GM23338 (cell line): ENCODE measurements around the gene ZNF282. TPM values are rescaled to one million over a fixed set of nuclear protein-coding genes. Genes with fewer than 3 reads are reported as not detected.

ENCODE experiments used
- ATAC-seq: fragments of 200-7000 bp; cut with Tn5 transposase; 3 replicates; pipeline ENCODE4 v1.9.1; 2020
- DNase-seq: peaks from one replicate; pipeline ENCODE4 v3.0.0-alpha.2; 2015; ENCODE audit warnings: low spot score
- H2AFZ ChIP-seq: fragments of 200-600 bp; sonication (generic); 2 replicates; pipeline ENCODE4 v1.8.0; 2016; ENCODE audit warnings: antibody characterized with exemption, mild to moderate bottlenecking, moderate library complexity
- H3F3A ChIP-seq: fragments of 200-600 bp; sonication (generic); replicated peaks from 2 replicates; pipeline ENCODE4 v1.8.0; 2017; ENCODE audit warnings: antibody characterized with exemption, mixed run types, low read depth
- H3K27ac ChIP-seq: fragments of 200-600 bp; sonication (generic); 2 replicates; pipeline ENCODE4 v1.6.1; 2016; ENCODE audit warnings: low read depth
- H3K27me3 ChIP-seq: fragments of 200-600 bp; sonication (generic); 2 replicates; pipeline ENCODE4 v1.8.0; 2016; ENCODE audit warnings: mild to moderate bottlenecking, mixed run types, moderate library complexity; ENCODE audit not compliant: insufficient read depth
- H3K36me3 ChIP-seq: fragments of 200-600 bp; sonication (generic); 2 replicates; pipeline ENCODE4 v1.8.0; 2016; ENCODE audit warnings: mild to moderate bottlenecking; ENCODE audit not compliant: insufficient read depth
- H3K4me1 ChIP-seq: fragments of 200-600 bp; sonication (generic); 2 replicates; pipeline ENCODE4 v1.8.0; 2016; ENCODE audit warnings: mild to moderate bottlenecking, moderate library complexity; ENCODE audit not compliant: insufficient read depth
- H3K4me2 ChIP-seq: fragments of 200-600 bp; sonication (generic); 2 replicates; pipeline ENCODE4 v1.7.1; 2017; ENCODE audit warnings: mixed run types
- H3K4me3 ChIP-seq: fragments of 200-600 bp; sonication (generic); 2 replicates; pipeline ENCODE4 v1.6.1; 2016; ENCODE audit warnings: mixed run types
- H3K79me2 ChIP-seq: fragments of 200-600 bp; sonication (generic); replicated peaks from 2 replicates; pipeline ENCODE4 v1.8.0; 2017; ENCODE audit warnings: mild to moderate bottlenecking; ENCODE audit not compliant: insufficient read depth
- H3K9me2 ChIP-seq: fragments of 200-600 bp; sonication (generic); 2 replicates; pipeline ENCODE4 v1.8.0; 2017; ENCODE audit not compliant: insufficient read depth
- H4K20me1 ChIP-seq: fragments of 200-600 bp; sonication (generic); replicated peaks from 2 replicates; pipeline ENCODE4 v1.8.0; 2017; ENCODE audit warnings: mild to moderate bottlenecking; ENCODE audit not compliant: insufficient read depth
- H3K27ac Mint-ChIP-seq: 2 replicates; pipeline ENCODE4 v1.8.0; 2020; ENCODE audit warnings: inconsistent platforms, mild to moderate bottlenecking, moderate library complexity, mixed read lengths
- H3K27me3 Mint-ChIP-seq: 3 replicates; pipeline ENCODE4 v1.8.0; 2022; ENCODE audit warnings: low read depth, mild to moderate bottlenecking, moderate library complexity, mixed read lengths, inconsistent platforms; ENCODE audit not compliant: insufficient read depth, poor library complexity
- H3K36me3 Mint-ChIP-seq: 3 replicates; pipeline ENCODE4 v1.8.0; 2021; ENCODE audit warnings: low read depth, mild to moderate bottlenecking, inconsistent platforms, moderate library complexity, mixed read lengths
- H3K4me1 Mint-ChIP-seq: 3 replicates; pipeline ENCODE4 v1.8.0; 2020; ENCODE audit warnings: mild to moderate bottlenecking, inconsistent platforms, mixed read lengths
- H3K4me3 Mint-ChIP-seq: 3 replicates; pipeline ENCODE4 v1.8.0; 2021; ENCODE audit warnings: moderate library complexity, mild to moderate bottlenecking, inconsistent platforms, mixed read lengths
- H3K9me3 Mint-ChIP-seq: 3 replicates; pipeline ENCODE4 v1.8.0; 2020; ENCODE audit warnings: moderate library complexity, mild to moderate bottlenecking, inconsistent platforms, mixed read lengths
- CREB1 ChIP-seq: fragments of 250-450 bp; sonication (Bioruptor Pico); IDR thresholded peaks from 2 replicates; pipeline ENCODE4 v1.5.0; 2020; ENCODE audit warnings: low read depth, mild to moderate bottlenecking, moderate library complexity
- EZH2 ChIP-seq: fragments of 200-600 bp; sonication (generic); IDR thresholded peaks from one replicate; pipeline ENCODE4 v1.8.0; 2017; ENCODE audit warnings: antibody characterized with exemption, mild to moderate bottlenecking, low read depth; ENCODE audit not compliant: unreplicated experiment
- EZH2phosphoT487 ChIP-seq: fragments of 200-600 bp; sonication (generic); IDR thresholded peaks from one replicate; pipeline ENCODE4 v1.8.1; 2018; ENCODE audit warnings: antibody characterized with exemption; ENCODE audit not compliant: unreplicated experiment
- JUNB ChIP-seq: IDR thresholded peaks from one replicate; pipeline ENCODE4 v1.6.1; 2016; ENCODE audit warnings: antibody characterized with exemption; ENCODE audit not compliant: unreplicated experiment
- NANOG ChIP-seq: IDR thresholded peaks from 2 replicates; pipeline ENCODE4 v1.6.1; 2016; ENCODE audit warnings: antibody characterized with exemption, borderline replicate concordance
- ZNF331 ChIP-seq: fragments of 250-450 bp; sonication (Bioruptor Pico); IDR thresholded peaks from 2 replicates; pipeline ENCODE4 v1.5.0; 2020; ENCODE audit warnings: low read depth, mild to moderate bottlenecking, moderate library complexity
- polyA plus RNA-seq: library from polyadenylated mRNA; unstranded; fragments of >200 nt; fragmentation: Nextera tagmentation; extraction: Ambion mirVana; gene quantifications from 2 replicates; pipeline ENCODE4 v1.2.1, GENCODE V29; 2016
- total RNA-seq: library from RNA; depleted of rRNA; stranded (reverse); fragments of >200 nt; shearing (Covaris generic); gene quantifications from 2 replicates; pipeline ENCODE4 v1.2.3, GENCODE V29; 2014
- TF ChIP-seq, protein P1 (sequence below): IDR thresholded peaks from 2 replicates; pipeline ENCODE4 v1.6.1; 2016; ENCODE audit warnings: antibody characterized with exemption
- TF ChIP-seq, protein P2 (sequence below): fragments of 250-450 bp; sonication (Bioruptor Pico); IDR thresholded peaks from 2 replicates; pipeline ENCODE4 v1.5.0; 2020; ENCODE audit warnings: mild to moderate bottlenecking, moderate library complexity
- TF ChIP-seq, protein P3 (sequence below), 2 experiments: fragments of 200-600 bp in 1 of 2; sonication (generic) in 1 of 2; conservative IDR thresholded peaks; 2 replicates each; pipeline versions ENCODE4 v1.5.1 to v1.6.1; 2016 to 2017; ENCODE audit warnings: antibody characterized with exemption in 2 of 2, low read depth in 2 of 2, mild to moderate bottlenecking in 2 of 2, moderate library complexity in 1 of 2

ZNF282 gene
- total and polyA plus RNA-seq, 2 experiments from 2014 or later, result 7.2 to 36.3 TPM

DNA sequence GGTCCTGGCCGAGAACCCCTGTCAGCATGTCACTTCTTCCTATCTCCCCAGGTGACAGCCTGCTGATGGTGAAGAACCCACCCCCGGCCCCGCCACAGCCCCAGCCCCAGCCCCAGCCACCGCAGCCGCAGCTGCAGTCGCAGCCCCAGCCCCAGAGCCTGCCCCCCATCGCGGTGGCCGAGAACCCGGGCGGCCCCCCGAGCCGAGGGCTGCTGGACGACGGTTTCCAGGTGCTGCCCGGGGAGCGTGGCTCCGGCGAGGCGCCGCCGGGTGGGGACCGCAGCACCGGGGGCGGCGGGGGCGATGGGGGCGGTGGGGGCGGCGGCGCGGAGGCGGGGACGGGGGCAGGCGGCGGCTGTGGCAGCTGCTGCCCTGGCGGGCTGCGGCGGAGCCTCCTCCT lies 28.4 kb downstream of the ZNF282 start (continued):
- TF ChIP-seq, protein P1, sequence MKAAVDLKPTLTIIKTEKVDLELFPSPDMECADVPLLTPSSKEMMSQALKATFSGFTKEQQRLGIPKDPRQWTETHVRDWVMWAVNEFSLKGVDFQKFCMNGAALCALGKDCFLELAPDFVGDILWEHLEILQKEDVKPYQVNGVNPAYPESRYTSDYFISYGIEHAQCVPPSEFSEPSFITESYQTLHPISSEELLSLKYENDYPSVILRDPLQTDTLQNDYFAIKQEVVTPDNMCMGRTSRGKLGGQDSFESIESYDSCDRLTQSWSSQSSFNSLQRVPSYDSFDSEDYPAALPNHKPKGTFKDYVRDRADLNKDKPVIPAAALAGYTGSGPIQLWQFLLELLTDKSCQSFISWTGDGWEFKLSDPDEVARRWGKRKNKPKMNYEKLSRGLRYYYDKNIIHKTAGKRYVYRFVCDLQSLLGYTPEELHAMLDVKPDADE, result no peak
- TF ChIP-seq, protein P2, sequence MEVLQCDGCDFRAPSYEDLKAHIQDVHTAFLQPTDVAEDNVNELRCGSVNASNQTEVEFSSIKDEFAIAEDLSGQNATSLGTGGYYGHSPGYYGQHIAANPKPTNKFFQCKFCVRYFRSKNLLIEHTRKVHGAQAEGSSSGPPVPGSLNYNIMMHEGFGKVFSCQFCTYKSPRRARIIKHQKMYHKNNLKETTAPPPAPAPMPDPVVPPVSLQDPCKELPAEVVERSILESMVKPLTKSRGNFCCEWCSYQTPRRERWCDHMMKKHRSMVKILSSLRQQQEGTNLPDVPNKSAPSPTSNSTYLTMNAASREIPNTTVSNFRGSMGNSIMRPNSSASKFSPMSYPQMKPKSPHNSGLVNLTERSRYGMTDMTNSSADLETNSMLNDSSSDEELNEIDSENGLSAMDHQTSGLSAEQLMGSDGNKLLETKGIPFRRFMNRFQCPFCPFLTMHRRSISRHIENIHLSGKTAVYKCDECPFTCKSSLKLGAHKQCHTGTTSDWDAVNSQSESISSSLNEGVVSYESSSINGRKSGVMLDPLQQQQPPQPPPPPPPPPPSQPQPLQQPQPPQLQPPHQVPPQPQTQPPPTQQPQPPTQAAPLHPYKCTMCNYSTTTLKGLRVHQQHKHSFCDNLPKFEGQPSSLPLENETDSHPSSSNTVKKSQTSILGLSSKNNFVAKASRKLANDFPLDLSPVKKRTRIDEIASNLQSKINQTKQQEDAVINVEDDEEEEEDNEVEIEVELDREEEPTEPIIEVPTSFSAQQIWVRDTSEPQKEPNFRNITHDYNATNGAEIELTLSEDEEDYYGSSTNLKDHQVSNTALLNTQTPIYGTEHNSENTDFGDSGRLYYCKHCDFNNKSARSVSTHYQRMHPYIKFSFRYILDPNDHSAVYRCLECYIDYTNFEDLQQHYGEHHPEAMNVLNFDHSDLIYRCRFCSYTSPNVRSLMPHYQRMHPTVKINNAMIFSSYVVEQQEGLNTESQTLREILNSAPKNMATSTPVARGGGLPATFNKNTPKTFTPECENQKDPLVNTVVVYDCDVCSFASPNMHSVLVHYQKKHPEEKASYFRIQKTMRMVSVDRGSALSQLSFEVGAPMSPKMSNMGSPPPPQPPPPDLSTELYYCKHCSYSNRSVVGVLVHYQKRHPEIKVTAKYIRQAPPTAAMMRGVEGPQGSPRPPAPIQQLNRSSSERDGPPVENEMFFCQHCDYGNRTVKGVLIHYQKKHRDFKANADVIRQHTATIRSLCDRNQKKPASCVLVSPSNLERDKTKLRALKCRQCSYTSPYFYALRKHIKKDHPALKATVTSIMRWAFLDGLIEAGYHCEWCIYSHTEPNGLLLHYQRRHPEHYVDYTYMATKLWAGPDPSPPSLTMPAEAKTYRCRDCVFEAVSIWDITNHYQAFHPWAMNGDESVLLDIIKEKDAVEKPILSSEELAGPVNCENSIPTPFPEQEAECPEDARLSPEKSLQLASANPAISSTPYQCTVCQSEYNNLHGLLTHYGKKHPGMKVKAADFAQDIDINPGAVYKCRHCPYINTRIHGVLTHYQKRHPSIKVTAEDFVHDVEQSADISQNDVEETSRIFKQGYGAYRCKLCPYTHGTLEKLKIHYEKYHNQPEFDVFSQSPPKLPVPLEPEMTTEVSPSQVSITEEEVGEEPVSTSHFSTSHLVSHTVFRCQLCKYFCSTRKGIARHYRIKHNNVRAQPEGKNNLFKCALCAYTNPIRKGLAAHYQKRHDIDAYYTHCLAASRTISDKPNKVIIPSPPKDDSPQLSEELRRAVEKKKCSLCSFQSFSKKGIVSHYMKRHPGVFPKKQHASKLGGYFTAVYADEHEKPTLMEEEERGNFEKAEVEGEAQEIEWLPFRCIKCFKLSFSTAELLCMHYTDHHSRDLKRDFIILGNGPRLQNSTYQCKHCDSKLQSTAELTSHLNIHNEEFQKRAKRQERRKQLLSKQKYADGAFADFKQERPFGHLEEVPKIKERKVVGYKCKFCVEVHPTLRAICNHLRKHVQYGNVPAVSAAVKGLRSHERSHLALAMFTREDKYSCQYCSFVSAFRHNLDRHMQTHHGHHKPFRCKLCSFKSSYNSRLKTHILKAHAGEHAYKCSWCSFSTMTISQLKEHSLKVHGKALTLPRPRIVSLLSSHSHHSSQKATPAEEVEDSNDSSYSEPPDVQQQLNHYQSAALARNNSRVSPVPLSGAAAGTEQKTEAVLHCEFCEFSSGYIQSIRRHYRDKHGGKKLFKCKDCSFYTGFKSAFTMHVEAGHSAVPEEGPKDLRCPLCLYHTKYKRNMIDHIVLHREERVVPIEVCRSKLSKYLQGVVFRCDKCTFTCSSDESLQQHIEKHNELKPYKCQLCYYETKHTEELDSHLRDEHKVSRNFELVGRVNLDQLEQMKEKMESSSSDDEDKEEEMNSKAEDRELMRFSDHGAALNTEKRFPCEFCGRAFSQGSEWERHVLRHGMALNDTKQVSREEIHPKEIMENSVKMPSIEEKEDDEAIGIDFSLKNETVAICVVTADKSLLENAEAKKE (CRISPR knock-in tag), result no peak
- no peak for TF ChIP-seq JUNB
- TF ChIP-seq CREB1, result no peak
- no peak for TF ChIP-seq NANOG
- no peak for TF ChIP-seq ZNF331 (CRISPR knock-in tag)

DNA sequence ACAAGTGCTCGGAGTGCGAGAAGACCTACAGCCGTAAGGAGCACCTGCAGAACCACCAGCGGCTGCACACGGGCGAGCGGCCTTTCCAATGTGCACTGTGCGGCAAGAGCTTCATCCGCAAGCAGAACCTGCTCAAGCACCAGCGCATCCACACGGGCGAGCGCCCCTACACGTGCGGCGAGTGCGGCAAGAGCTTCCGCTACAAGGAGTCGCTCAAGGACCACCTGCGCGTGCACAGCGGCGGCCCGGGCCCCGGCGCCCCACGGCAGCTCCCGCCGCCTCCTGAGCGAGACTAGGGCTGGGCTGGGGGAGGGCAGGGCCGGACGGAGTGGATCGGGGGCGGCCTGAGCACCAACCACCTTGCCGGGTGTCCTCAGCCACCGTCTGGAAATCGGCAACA lies 29.0 kb downstream of the ZNF282 start:
- H3K36me3 ChIP-seq, result no peaks in the 10 kb centered on the region
- no peak overlapping the region for H3K4me2 ChIP-seq
- Mint-ChIP-seq H3K36me3 (peaks cover 33% of the 10 kb centered on the region), H3K4me1 (peaks cover 4% of the 10 kb centered on the region; the same call in 2 of the 3 replicates), H3K4me3 (no peak overlapping the region), H3K27me3 (peaks cover 14% of the 10 kb centered on the region), H3K27ac (no peak overlapping the region), H3K9me3 (no peaks in the 10 kb centered on the region)
- DNase-seq (no peak), ATAC-seq (no peak)
- peaks cover 5% of the 10 kb centered on the region; the same call in 1 of the 2 replicates for H3F3A ChIP-seq
- H3K27me3 ChIP-seq, result no peaks in the 10 kb centered on the region
- no peaks in the 10 kb centered on the region for H3K4me1 ChIP-seq
- no peaks in the 10 kb centered on the region; the same call in 1 of the 2 replicates for H4K20me1 ChIP-seq
- no peak overlapping the region for H2AFZ ChIP-seq
- H3K27ac ChIP-seq, result no peak overlapping the region
- H3K9me2 ChIP-seq, result no peaks in the 10 kb centered on the region
- no peak overlapping the region for H3K4me3 ChIP-seq
- no peaks in the 10 kb centered on the region for H3K79me2 ChIP-seq
- TF ChIP-seq NANOG (no peak), JUNB (no peak), EZH2phosphoT487 (no peak), EZH2 (no peak), CREB1 (no peak)
- TF ChIP-seq, protein P3, sequence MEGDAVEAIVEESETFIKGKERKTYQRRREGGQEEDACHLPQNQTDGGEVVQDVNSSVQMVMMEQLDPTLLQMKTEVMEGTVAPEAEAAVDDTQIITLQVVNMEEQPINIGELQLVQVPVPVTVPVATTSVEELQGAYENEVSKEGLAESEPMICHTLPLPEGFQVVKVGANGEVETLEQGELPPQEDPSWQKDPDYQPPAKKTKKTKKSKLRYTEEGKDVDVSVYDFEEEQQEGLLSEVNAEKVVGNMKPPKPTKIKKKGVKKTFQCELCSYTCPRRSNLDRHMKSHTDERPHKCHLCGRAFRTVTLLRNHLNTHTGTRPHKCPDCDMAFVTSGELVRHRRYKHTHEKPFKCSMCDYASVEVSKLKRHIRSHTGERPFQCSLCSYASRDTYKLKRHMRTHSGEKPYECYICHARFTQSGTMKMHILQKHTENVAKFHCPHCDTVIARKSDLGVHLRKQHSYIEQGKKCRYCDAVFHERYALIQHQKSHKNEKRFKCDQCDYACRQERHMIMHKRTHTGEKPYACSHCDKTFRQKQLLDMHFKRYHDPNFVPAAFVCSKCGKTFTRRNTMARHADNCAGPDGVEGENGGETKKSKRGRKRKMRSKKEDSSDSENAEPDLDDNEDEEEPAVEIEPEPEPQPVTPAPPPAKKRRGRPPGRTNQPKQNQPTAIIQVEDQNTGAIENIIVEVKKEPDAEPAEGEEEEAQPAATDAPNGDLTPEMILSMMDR (conservative IDR thresholded peaks at IDR 0.05; ENCODE audit: low read depth in 2 of 2), result no peak
- TF ChIP-seq, protein P1, result no peak
